NK-92 (cell line): ENCODE data around the gene CCDC146.
"Not testable (repeated sequence)": the region's sequence is repeated elsewhere in the genome, so short reads cannot be mapped to it uniquely, and the experiment has no call there.

ENCODE experiments used
- DNase-seq: peaks from one replicate; lab custom pipeline; 2025; ENCODE audit not compliant: unreplicated experiment; lab: John Stamatoyannopoulos, UW

CCDC146 gene

DNA sequence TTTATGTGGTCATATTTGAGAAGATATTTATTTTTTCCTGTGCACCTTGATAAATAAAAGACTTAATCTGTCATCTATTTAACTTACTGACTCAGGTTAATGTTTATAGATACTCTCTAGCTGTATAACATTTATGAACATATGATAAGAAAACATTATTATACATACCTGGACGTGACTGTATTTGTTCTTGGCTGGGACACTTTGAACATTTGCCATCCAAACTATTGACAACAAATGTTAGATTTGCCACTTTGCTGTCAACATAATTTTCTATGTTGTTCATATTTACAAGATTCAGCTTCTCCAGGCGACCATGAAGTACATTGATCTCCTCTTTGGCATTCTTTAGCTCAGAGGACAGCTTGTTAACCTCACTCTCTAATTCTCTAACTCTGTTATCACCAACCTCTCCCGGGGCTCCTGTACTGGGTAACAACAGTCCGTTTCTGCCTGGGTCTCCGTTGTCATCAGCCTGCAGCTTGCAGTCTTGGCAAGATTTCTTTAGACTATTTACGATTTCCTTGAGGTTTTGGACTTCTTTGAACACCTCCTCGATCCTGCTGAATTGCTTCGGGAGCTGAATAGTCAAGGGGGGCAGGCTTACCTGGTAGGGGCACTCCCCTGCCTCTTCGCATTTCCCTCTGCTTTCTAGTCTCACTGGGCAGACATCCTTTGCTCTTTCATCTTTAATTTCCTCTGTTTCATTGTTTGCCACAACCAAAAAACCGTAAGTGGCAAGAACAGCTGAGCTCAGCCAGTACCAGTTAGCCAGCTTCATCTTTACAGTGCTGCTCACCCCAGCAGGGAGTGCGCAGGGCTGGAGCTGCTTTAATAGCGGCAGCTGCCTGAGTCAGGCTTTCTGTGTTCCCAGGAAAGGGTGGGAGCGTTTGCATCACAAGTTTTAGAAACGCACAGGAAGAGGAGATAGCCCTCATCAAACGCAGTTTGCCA lies 76.9 kb downstream of the CCDC146 start, which contains the start of gene FGL2:
Gene FGL2 (minus strand): TSS at position 807 of the 954 bp plus-strand sequence. CDS start 26 bp downstream, at position 781.
- no peak for DNase-seq

DNA sequence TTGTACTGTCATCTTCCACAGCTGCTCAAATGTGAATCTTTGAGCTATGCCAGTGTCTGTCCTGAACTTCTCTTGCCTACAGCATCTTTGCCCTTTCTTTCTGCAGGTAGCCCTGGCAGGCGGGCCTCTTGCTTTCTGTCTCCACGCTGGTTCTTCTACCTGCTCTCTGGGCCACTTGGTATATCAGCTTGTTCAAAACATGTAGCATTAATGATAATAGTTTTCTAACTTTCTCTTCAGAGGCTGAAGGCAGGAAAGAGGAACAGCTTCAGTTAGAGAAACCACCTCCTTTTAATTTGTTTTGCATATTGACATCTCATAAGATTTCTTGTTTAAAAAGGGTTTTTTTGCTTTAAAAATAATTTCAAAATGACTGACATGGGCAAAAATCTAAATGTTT lies 78.1 kb downstream of the CCDC146 start:
- DNase-seq = no peak

DNA sequence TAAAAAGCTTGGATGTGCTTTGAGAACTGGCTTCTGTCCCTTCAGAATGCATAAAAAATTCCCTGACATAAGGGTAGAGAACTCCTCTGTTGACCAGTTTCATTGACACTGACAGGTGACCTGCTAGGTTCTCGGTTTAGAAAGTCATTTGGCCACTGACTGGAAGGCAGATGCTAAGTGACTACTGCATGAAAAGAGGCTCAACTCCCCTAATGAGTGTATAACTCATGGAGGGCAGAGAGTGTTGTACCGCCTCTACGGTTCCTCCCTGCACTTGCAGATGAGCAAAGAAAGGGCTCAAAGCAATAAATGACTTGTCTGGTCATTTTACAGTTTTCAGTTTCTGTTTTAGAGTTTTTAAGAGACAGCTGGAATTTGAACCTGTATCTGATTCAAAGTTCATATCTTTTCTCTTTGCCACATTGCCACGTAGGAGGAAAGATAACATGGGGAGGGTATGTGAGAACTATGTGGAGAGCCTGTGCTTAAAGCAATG lies 80.1 kb downstream of the CCDC146 start:
- DNase-seq = no peak

DNA sequence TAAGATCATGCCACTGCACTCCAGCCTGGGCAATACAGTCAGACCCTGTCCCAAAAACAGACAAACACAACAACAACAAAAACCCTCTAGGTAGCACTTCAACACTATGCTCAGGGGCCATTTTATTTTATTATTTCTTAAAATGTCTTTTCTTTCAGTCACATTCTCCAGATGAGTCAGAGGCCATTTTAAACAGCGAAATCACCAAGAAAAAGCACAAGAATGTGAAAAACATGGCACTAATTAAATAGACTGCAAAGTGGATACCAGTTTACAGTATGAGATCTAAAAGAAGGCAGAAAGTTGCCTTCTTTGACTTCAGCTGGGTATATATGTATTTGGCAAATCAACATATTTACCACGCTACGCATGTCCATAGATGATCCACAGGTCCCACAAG lies 83.3 kb downstream of the CCDC146 start:
- no peak for DNase-seq

DNA sequence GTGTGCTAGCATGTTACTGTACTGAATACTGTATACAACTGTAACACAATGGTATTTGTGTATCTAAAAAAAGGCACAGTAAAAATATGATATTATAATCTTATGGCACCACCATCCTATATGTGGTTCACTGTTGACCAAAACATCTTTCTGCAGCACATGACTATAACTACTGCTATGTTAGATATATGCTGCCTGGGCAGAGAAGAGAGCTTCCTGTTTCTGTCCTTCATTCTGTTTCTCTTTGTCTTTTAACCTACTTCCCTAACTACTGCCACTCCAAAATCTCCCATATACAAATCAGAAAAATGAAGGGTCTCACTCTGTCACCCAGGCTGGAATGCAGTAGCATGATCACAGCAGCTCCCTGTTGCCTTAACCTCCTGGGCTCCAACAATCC lies 86.0 kb downstream of the CCDC146 start:
- no peak for DNase-seq

DNA sequence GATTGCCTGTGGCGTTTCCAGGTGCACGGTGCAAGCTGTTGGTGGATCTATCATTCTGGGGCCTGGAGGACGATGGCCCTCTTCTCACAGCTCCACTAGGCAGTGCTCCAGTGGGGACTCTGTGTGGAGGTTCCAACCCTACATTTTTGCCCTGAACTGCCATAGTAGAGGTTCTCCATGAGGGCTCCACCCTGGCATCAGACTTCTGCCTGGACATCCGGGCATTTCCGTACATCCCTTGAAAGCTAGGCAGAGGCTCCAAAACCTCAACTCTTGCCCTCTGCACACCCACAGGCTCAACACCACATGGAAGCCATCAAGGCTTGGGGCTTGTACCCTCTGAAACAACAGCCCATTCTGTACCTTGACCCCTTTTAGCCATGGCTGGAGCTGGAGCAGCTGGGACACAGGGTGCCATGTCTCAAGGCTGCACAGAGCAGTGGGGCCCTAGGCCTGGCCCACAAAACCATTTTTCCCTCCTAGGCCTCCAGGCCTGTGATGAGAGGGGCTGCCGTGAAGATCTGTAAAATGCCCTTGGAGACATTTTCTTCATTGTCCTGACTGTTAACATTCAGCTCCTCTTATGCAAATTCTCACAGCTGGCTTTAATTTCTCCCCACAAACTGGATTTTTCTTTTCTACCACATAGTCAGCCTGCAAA lies 87.2 kb downstream of the CCDC146 start:
- no peak for DNase-seq

DNA sequence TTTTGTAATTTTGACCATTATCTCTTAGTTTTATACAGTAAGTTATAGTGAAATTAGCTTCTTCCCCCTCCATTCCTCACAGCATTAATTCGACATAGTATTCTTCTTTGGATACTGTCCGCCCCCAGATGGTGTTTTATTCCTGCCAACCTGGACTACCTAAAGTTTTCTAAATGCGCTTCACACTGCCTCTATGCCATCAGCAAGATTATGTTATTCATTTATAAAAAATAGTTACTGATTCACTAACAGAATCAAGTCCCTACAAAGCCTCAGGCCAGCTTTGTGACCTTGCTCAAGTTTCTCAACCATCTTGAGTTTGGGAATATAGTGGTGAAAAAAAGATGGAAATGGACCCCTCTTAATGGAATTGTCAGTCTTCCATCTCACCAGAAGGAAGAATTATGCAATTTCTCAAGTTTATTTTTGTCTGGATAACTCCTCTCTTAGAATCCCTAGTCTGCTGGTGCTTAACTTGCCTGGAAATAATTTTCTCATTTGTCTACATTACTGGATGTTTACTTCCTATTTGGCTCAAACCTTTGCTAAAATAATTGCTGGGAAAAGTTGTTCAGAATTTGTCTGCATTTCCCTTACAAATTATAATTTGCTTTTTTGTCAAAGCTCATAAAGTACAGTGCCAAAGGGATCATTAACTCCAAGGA lies 93.9 kb downstream of the CCDC146 start:
- DNase-seq = no peak

DNA sequence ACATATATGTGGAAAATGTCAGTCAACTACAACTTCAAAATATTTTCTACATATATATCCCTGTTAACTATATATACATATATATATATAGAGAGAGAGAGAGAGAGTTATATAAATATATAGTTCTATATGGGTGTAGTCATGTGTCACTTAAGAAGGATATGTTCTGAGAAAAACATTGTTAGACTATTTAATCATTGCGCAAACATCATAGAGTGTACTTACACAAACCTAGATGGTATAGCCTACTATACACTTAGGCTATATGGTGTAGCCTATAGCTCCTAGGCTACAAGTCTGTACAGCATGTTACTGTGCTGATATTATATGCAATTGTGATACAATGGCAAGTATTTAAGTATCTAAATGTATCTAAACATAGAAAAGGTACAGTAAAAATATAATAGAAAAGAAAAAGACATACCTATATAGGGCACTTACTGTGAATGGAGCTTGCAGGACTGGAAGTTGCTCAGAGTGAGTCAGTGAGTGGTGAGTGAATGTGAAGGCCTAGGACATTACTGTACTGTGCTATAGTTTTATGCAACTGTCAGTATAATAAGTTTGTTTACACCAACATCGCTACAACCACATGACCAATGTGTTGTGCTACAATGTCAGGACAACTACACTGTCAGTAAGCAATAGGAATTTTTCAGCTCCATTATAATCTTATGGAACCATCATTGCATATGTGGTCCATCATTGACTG lies 95.2 kb downstream of the CCDC146 start:
- DNase-seq = no peak

DNA sequence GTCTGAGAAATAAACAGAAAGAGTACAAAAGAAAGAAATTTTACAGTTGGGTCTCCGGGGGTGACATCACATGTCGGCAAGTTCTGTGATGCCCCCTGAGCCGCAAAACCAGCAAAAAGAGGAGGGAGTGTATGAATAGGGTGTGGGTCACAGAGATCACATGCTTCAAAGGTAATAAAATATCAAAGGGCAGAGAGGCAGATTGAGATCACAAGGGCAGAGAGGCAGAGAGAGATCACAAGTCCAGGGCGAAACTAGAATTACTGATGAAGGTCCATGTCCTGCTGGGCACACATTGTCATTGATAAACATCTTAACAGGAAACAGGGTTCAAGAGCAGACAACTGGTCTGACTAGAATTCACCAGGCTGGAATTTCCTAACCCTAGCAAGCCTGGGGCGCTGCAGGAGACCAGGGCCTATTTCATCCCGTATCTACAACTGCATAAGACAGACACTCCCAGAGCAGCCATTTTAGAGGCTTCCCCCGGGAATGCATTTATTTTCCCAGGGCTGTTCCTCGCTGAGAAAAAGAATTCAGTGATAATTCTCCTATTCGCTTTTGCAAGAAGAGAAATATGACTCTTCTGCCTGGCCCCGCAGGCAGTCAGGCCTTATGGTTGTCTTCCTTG lies 97.4 kb downstream of the CCDC146 start:
- not testable (repeated sequence) for DNase-seq

DNA sequence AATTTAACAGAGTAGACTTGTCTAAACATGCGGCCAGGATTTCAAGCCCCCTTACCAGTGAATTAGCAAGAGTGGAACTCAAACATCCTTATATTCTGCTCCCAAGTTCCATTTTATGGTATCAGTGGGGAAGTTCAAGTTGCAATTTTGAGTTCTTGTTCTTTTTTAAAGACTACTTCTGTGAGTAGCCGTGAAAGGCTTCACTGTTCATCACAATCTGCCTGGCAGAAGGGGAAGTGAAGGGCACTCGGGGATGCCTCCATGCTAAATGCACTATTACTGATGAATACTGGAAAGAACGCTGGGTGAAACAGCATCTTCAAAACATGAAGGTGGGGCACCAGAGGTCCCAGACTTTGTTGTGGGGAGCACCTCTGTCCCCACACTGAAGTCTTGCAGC lies 99.7 kb downstream of the CCDC146 start:
- DNase-seq = no peak

DNA sequence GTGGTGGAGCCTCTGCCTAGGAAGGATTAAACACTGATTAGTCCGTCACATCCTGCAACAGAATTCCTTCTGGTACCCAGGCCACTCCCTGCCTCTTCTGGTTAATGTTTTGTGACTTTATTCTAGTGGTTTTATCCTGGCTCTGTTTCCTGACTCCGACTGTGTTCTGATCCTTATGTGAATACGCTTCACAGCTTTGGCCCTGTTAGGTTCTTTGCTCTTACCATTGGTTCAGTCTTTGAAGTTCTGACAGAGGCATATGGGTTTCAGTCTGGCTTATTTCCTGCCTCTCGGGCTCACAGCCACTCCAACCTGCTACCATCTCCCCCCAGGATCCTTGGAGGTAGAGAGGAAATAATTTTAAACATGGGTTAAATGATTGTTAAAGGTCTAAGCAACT lies 100.4 kb downstream of the CCDC146 start:
- no peak for DNase-seq

DNA sequence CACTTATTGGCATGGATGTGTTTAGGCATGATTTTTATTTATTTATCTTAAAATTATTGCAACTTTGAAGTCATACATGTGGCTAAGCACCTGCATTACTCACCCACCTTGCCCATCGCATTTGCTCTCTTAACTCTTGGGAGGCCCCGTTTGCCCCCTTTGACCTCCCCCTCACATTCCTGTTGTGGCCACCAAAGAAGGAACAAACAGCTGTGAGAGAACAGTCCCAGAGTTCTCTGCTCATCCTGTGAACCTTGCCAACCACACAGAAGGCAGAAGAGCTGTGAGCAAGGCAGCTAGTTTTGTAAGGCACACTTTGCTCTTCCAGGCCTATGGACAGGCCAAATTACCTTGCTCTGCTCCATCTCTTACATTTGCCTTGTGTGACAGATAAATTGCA lies 100.8 kb downstream of the CCDC146 start:
- DNase-seq = no peak

DNA sequence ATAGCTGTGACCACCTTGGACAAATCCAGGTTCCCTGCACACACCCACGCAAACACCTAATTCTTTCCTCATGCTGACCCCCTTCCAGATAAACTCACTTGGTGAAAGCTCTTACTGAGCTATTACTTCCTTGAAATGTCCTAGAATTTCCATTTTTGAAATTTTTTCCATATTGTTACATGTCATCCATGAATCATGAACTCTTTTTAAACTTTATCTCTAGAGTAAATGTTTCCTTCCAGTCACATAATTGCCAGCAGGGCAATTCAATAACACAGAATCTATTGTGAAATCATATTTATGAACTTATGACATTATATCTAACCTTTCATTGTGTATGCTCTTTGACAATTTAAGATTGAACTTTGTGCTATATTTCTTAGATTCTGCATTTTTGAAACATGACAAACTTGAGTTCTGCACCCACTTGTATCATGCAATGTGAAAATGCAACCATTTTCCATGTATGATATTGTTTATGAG lies 104.0 kb downstream of the CCDC146 start:
- DNase-seq = no peak

DNA sequence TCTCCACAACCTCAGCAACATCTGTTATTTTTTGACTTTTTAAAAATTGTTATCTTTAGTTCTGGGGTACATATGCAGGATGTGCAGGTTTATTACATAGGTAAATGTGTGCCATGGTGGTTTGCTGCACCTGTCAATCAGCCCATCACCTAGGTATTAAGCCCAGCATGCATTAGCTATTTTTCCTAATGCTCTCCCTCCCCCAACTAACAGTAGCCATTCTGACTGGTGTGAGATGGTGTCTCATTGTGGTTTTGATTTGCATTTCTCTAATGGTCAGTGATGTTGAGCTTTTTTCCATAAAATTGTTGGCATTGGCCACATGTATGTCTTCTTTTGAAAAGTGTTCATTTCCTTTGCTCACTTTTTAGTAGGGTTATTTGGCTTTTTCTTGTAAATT lies 106.4 kb downstream of the CCDC146 start:
- DNase-seq = not testable (repeated sequence)

DNA sequence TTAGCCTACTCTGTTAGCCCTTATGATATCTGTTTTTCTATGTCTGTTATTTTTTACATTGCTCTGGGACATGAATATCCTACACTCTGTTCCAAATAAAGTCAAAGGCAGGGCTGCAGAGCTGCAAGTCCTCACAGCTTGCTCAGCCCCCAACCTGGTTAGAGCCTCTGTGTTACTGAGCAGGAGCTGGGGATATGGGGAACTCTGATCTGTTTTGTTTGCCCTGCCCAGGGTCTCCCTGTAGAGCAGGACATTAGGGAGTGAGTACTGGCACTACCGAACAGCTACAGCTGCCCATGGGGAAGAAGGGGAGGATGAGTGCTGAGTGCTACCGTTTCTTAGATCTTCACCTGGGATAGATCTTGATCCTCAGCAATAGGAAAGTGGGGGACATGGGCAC lies 110.1 kb downstream of the CCDC146 start:
- DNase-seq = no peak

DNA sequence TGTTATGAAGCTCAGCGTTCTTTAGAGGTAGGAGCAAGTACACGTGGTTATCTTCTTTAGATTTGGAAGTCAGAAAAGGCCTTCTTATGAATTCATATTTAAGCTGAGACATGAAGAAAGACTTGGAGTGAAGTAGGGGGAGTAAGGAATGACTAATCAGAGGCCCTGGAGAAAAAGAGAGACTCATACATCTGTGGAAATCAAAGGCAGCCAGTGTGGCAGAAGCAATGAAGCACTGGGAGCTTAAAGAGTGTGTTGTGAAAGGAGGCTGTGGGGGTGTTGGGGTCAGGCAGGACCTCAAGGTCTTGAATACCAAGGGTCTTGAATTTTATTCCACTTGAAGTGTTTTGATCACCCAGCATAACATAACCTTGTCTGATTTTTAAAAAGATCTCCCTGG lies 112.9 kb downstream of the CCDC146 start:
- DNase-seq = no peak

DNA sequence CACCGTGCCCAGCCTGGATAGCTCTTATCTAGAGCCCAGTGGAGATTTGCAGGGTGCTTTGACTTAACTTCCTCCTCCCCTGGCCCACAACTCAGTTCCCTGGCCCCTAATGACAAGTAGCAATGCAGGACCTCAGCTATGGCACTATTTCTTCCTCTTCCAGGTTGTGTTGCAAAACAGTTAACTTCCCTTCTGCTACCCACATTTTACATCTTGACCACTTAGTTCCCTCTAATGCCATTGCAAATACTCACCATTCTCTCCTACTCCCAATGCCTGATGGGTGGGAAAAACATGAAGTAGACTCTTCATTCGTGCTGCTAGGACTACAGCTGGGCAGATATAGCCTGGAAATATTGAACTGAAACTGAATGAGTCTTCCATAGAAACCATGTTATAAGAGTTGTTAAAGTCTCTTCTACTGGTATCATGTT lies 116.3 kb downstream of the CCDC146 start:
- DNase-seq = no peak

DNA sequence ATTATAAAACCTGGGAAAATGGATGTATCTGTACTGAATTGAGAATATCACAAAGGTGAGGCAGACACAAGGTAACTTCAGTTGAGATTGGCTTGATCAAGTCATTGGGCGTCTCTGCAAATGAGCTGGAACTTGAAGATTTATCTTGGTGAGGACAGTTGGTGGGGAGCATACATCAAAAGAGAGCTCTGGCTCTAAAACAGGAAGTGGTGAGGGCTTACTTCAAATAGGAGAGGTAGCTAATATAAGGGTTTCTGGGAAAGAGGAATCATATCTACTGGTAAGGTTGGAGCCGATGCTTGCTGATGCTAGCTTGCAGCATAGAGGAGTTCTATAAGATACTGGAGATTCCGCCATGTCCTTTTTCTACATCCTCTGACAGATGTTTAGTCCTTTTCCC lies 117.1 kb downstream of the CCDC146 start:
- no peak for DNase-seq

DNA sequence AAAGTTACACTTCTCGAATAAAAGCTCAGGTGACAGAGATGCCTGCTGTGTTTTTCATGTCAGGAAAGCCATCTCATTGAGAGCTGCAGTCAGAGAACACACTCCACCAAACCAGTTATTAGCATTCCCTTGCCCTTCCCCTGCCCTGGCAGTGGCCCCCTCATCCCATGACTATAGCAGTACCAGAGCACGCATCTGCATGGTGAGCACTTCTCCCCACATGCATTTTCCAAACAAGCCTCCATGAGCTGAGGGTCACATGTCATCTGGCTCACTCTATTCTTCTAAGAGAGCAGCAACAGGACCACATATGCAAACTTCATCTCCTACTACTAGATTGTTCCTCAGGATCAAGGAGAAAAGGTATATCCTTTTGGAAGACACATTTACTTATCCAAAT lies 119.7 kb downstream of the CCDC146 start:
- no peak for DNase-seq

DNA sequence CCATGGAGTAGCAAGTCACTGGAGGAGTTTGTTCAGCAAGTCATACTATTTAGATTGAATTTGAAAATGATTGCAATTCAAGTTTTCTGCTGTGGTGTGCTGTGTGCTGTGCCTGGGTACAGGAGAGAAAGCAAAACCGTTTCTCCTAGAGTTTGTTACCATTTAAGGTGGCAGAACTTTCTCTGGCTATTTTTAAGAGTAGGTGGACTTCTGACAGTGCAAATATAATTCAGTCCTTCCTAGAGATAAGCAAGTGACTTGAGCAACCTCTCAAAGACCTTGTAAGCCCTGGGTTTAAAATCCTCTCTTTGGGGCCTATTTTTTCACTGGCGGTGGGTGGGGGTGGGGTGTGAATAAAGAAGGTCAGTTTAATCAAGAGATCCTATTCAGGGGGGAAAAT lies 120.1 kb downstream of the CCDC146 start:
- DNase-seq = no peak
